ENCODE results near the gene MTUS2.

- TF ChIP-seq CTCF (IDR thresholded peaks at IDR 0.05; ENCODE audit: low read depth, low read length, poor library complexity, severe bottlenecking) (no peak), EZH2phosphoT487 (IDR thresholded peaks at IDR 0.05; ENCODE audit: borderline replicate concordance, low read length) (no peak)
These were observed 137.9 kb downstream of the MTUS2 start for GRCh38 chr13:28958018-28958417.

Data from DOHH2 (cell line).